DND-41 (cell line): ENCODE results near the gene OPN1SW.
A peak's percentile ranks its signal among the peaks of the same experiment; 100 is the strongest.

Source experiments
- ATAC-seq: fragments of 200-7000 bp; cut with Tn5 transposase; 3 replicates; pipeline ENCODE4 v1.9.1; 2021; ENCODE audit warnings: low read depth; ENCODE audit not compliant: insufficient read depth
- DNase-seq: peaks from one replicate; pipeline ENCODE4 v3.0.0-alpha.2; 2020
- H2AFZ ChIP-seq: 2 replicates; pipeline ENCODE4 v1.6.0; 2012; ENCODE audit warnings: low read depth, low read length
- H3K27ac ChIP-seq: 2 replicates; pipeline ENCODE4 v1.5.1; 2012; ENCODE audit warnings: low read length, inconsistent platforms
- H3K27me3 ChIP-seq: fragments of 200-600 bp; sonication (generic); 2 replicates; pipeline ENCODE4 v1.6.0; 2012; ENCODE audit warnings: low read length, mild to moderate bottlenecking, inconsistent platforms; ENCODE audit not compliant: insufficient read depth, poor library complexity
- H3K36me3 ChIP-seq: 2 replicates; pipeline ENCODE4 v1.5.1; 2012; ENCODE audit warnings: low read length, inconsistent platforms; ENCODE audit not compliant: insufficient read depth
- H3K4me1 ChIP-seq: 2 replicates; pipeline ENCODE4 v1.5.1; 2012; ENCODE audit warnings: mild to moderate bottlenecking, low read length; ENCODE audit not compliant: insufficient read depth
- H3K4me2 ChIP-seq: 2 replicates; pipeline ENCODE4 v1.6.0; 2012; ENCODE audit warnings: mild to moderate bottlenecking, moderate library complexity, low read length, inconsistent platforms; ENCODE audit not compliant: insufficient read depth
- H3K4me3 ChIP-seq, 2 experiments: fragments of 200-600 bp in 1 of 2; shearing (Covaris generic) in 1 of 2; 2 replicates each; pipeline ENCODE4 v1.5.1; 2012 to 2016; ENCODE audit warnings: inconsistent platforms in 2 of 2, low read length in 2 of 2, mild to moderate bottlenecking in 2 of 2, low read depth in 1 of 2, moderate library complexity in 1 of 2
- H3K79me2 ChIP-seq: 2 replicates; pipeline ENCODE4 v1.6.0; 2012; ENCODE audit warnings: low read length, inconsistent platforms; ENCODE audit not compliant: insufficient read depth
- H3K9ac ChIP-seq: 2 replicates; pipeline ENCODE4 v1.6.0; 2012; ENCODE audit warnings: low read depth, mild to moderate bottlenecking, inconsistent platforms, low read length, moderate library complexity
- H3K9me3 ChIP-seq: 2 replicates; pipeline ENCODE4 v1.5.1; 2012; ENCODE audit warnings: low read length, moderate library complexity, mild to moderate bottlenecking, inconsistent platforms; ENCODE audit not compliant: insufficient read depth, severe bottlenecking
- H4K20me1 ChIP-seq: 2 replicates; pipeline ENCODE4 v1.6.0; 2012; ENCODE audit warnings: low read length; ENCODE audit not compliant: insufficient read depth
- CTCF ChIP-seq: IDR thresholded peaks from 2 replicates; pipeline ENCODE4 v1.5.1; 2012; ENCODE audit warnings: borderline replicate concordance, low read length, moderate library complexity, mild to moderate bottlenecking; ENCODE audit not compliant: poor library complexity, severe bottlenecking; ENCODE audit errors: extremely low read depth
- EZH2 ChIP-seq: IDR thresholded peaks from 3 replicates; pipeline ENCODE4 v1.6.1; 2012; ENCODE audit warnings: borderline replicate concordance, low read depth, mild to moderate bottlenecking, moderate library complexity, low read length, inconsistent platforms; ENCODE audit not compliant: severe bottlenecking

The OPN1SW gene

GRCh38 chr7:128794020-128794419, 18.4 kb upstream of the OPN1SW start:
- Histone ChIP-seq H3K27me3 (peaks cover 2% of the 10 kb centered on the region), H3K36me3 (peaks cover 13% of the 10 kb centered on the region), H4K20me1 (no peaks in the 10 kb centered on the region), H3K4me1 (peaks cover 21% of the 10 kb centered on the region), H2AFZ (no peak overlapping the region), H3K79me2 (0 out of 2 replicates have a peak, but pooled peaks cover 7% of the 10 kb centered on the region), H3K9ac (no peak overlapping the region), H3K4me2 (no peak overlapping the region), H3K27ac (no peak overlapping the region), H3K4me3 (no peak overlapping the region), H3K9me3 (no peaks in the 10 kb centered on the region)
- TF ChIP-seq CTCF (peak; percentile 44), EZH2 (no peak)
- DNase-seq (no peak), ATAC-seq (no peak)

DNA sequence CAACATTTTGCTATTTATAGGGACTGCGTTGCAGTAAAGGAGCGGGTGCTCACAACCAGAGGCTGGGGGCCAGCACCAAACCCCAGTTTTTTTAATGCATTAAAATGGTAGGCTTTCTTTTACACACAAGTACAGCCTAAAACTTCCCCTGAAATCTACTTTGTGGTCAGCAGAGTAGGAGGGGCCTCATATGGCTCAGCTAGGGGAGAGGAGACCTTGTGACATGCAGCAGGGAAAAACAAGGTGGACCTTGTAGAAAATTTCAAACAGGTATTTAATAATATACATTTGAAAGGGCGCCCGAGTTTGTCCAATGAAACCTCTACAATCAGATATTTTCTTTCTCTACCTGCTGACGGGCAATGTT, 17.6 kb upstream of the OPN1SW start:
- Histone ChIP-seq H3K36me3 (peaks cover 11% of the 10 kb centered on the region), H3K4me2 (no peak overlapping the region), H3K79me2 (0 out of 2 replicates have a peak, but pooled peaks cover 7% of the 10 kb centered on the region), H3K4me3 (no peak overlapping the region), H3K9ac (no peak overlapping the region), H3K27ac (no peak overlapping the region), H2AFZ (no peak overlapping the region), H3K9me3 (no peaks in the 10 kb centered on the region), H4K20me1 (no peaks in the 10 kb centered on the region), H3K4me1 (peaks cover 21% of the 10 kb centered on the region), H3K27me3 (peaks cover 7% of the 10 kb centered on the region)
- no peak for TF ChIP-seq CTCF
- TF ChIP-seq EZH2, result no peak
- DNase-seq (no peak), ATAC-seq (no peak)

GRCh38 chr7:128792471-128793180, 17.0 kb upstream of the OPN1SW start:
- H3K9me3 ChIP-seq, result no peaks in the 10 kb centered on the region
- H3K36me3 ChIP-seq, result peaks cover 11% of the 10 kb centered on the region
- TF ChIP-seq CTCF (peak; percentile 17), EZH2 (no peak)
- peak overlapping the region; percentile 86 for H3K9ac ChIP-seq
- H3K27ac ChIP-seq, result peak overlapping the region; percentile 23; the same call in 1 of the 2 replicates
- peaks cover 7% of the 10 kb centered on the region for H3K27me3 ChIP-seq
- no peak overlapping the region for H2AFZ ChIP-seq
- H4K20me1 ChIP-seq, result no peaks in the 10 kb centered on the region
- H3K4me1 ChIP-seq, result peaks cover 21% of the 10 kb centered on the region
- H3K79me2 ChIP-seq, result 0 out of 2 replicates have a peak, but pooled peaks cover 7% of the 10 kb centered on the region
- H3K4me3 ChIP-seq, result peak overlapping the region in 1 of 2 experiments; percentile 99; a peak in 2 of 4 replicates
- peak overlapping the region; percentile 99 for H3K4me2 ChIP-seq
- DNase-seq (no peak), ATAC-seq (no peak)
